Measurements from ENCODE around the gene GYS2. TPM values are rescaled to one million over a fixed set of nuclear protein-coding genes. Genes with fewer than 3 reads are reported as not detected.

GYS2 gene
- total RNA-seq, 1 donor from 2014 or later = not detected

DNA sequence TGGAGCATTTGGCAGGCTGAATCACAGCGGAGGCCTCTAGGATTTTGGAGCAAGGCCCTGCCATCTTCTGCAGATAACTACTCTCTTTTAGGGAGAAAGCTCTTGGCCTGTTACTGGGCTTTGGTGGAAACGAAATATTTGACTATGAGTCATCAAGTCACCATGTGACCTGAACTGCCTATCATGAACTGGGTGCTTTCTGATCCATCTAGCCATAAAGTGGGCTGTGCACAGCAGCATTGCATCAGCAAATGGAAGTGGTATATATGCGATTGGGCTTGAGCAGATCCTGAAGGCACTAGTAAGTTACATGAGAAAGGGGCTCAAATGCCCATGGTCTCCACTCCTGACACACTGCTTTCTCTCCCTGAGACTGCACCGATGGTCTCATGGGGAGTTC is 21.1 kb downstream of the GYS2 start:
- FAIRE-seq (no peak), DNase-seq (ENCODE audit: low read depth) (no peak)
- no peaks in the 10 kb centered on the region for H3K36me3 ChIP-seq (ENCODE audit: control insufficient read depth, insufficient read depth, low read length)
- TF ChIP-seq, protein P1, sequence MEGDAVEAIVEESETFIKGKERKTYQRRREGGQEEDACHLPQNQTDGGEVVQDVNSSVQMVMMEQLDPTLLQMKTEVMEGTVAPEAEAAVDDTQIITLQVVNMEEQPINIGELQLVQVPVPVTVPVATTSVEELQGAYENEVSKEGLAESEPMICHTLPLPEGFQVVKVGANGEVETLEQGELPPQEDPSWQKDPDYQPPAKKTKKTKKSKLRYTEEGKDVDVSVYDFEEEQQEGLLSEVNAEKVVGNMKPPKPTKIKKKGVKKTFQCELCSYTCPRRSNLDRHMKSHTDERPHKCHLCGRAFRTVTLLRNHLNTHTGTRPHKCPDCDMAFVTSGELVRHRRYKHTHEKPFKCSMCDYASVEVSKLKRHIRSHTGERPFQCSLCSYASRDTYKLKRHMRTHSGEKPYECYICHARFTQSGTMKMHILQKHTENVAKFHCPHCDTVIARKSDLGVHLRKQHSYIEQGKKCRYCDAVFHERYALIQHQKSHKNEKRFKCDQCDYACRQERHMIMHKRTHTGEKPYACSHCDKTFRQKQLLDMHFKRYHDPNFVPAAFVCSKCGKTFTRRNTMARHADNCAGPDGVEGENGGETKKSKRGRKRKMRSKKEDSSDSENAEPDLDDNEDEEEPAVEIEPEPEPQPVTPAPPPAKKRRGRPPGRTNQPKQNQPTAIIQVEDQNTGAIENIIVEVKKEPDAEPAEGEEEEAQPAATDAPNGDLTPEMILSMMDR (IDR thresholded peaks at IDR 0.05; ENCODE audit: insufficient read depth, low read length, severe bottlenecking) = no peak
- H3K27me3 ChIP-seq (ENCODE audit: control insufficient read depth, insufficient read depth, low read length) = no peaks in the 10 kb centered on the region
- H3K4me3 ChIP-seq (ENCODE audit: low read depth, low read length) = no peak overlapping the region

DNA sequence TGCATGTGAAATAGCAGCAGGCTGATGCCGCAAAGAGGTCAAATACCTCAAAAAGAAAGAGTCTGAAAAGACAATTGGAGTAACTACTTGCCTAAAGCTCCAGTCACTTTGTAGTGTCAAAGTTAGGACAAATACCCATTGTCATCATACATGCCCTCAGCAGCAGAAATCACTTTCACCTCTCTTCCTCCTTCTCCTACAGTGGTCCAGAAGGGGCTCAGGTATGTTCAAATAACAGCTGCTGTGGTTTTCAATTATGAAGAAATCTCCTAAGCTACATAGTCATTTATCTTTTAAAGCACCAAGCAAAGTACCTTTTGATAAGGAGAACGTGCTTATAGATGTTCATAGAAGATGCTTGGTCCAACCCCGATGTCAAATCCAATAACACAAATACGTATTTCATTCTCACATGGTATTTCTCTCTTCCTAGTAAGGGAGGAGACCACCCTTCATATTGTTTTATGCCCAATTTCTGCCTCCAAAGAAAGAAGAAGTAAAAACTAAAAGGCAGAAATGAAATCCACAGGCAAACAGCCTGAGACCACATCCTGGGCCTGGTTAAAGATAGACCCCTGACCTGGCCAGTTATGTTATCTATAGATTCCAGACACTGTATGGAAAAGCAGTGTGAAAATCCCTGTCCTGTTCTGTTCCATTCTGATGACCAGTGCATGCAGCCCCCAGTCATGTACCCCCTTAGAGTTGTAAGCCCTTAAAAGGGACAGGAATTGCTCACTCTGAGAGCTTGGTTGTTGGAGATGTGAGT is 23.7 kb downstream of the GYS2 start:
- TF ChIP-seq, protein P1 (IDR thresholded peaks at IDR 0.05; ENCODE audit: insufficient read depth, low read length, severe bottlenecking) = no peak
- no peak overlapping the region for H3K4me3 ChIP-seq (ENCODE audit: low read depth, low read length)
- no peak for FAIRE-seq

DNA sequence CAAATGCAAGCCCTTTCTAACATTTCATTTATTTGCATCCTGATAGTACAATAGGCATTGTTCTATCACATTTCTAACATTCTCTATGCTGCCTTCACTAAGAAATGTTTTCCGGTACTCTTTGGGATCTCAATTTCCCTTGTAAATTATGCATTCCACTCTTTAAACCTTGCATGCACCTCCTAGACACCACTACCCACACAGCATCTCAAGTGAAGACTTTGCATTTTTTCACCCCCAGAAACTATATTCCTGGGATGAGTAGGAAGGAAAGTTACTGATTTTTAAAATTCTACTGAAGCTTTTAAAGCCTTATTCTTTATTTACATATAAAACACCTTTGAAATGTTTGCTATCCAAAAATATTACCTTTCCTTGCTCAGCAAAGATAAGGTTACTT is 27.1 kb downstream of the GYS2 start:
- no peak for DNase-seq (ENCODE audit: low read depth)
- FAIRE-seq = no peak
- Histone ChIP-seq H3K4me3 (ENCODE audit: low read depth, low read length) (no peak overlapping the region), H3K27me3 (ENCODE audit: control insufficient read depth, insufficient read depth, low read length) (no peaks in the 10 kb centered on the region), H3K36me3 (ENCODE audit: control insufficient read depth, insufficient read depth, low read length) (no peaks in the 10 kb centered on the region)
- TF ChIP-seq, protein P1 (IDR thresholded peaks at IDR 0.05; ENCODE audit: insufficient read depth, low read length, severe bottlenecking) = no peak

More for the DNA sequence above, 23.7 kb downstream of the GYS2 start:
- no peak for DNase-seq (ENCODE audit: low read depth)
- no peaks in the 10 kb centered on the region for H3K36me3 ChIP-seq (ENCODE audit: control insufficient read depth, insufficient read depth, low read length)
- H3K27me3 ChIP-seq (ENCODE audit: control insufficient read depth, insufficient read depth, low read length) = no peaks in the 10 kb centered on the region

DNA sequence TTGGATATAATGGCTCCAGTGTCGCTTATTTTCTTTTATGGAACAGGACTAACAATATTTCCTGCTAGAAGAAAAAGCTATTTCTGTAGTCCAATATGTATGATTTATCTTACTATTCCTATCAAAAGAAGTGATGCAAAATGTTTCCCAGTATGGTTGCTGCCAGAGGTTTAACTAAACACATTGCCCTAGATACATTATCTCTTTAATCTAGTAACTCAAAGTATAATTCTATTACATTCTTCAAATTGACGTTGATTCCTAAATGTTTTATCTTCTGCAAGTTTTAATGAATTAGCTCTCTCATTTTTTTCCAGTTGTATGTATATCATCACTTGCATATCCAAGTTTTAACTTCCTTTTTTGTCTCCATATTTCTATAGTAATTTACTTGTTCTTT is 28.2 kb downstream of the GYS2 start:
- FAIRE-seq (no peak), DNase-seq (ENCODE audit: low read depth) (no peak)
- H3K36me3 ChIP-seq (ENCODE audit: control insufficient read depth, insufficient read depth, low read length) = no peaks in the 10 kb centered on the region
- TF ChIP-seq, protein P1 (IDR thresholded peaks at IDR 0.05; ENCODE audit: insufficient read depth, low read length, severe bottlenecking) = no peak
- no peak overlapping the region for H3K4me3 ChIP-seq (ENCODE audit: low read depth, low read length)
- no peaks in the 10 kb centered on the region for H3K27me3 ChIP-seq (ENCODE audit: control insufficient read depth, insufficient read depth, low read length)

- H3K27me3 ChIP-seq (ENCODE audit: control insufficient read depth, insufficient read depth, low read length) = no peaks in the 10 kb centered on the region
- no peaks in the 10 kb centered on the region for H3K36me3 ChIP-seq (ENCODE audit: control insufficient read depth, insufficient read depth, low read length)
- DNase-seq (ENCODE audit: low read depth) (no peak), FAIRE-seq (no peak)
- TF ChIP-seq, protein P1 (IDR thresholded peaks at IDR 0.05; ENCODE audit: insufficient read depth, low read length, severe bottlenecking) = no peak
- H3K4me3 ChIP-seq (ENCODE audit: low read depth, low read length) = no peak overlapping the region
Measured at GRCh38 chr12:21573733-21574358, 30.8 kb downstream of the GYS2 start.
